ENCODE measurements around the gene PRRG1. TPM values are rescaled to one million over a fixed set of nuclear protein-coding genes. Genes with fewer than 3 reads are reported as not detected.
A peak's percentile ranks its signal among the peaks of the same experiment; 100 is the strongest.
"Not testable (repeated sequence)": the region's sequence is repeated elsewhere in the genome, so short reads cannot be mapped to it uniquely, and the experiment has no call there.

PRRG1 gene
- not detected in 2 replicates for total RNA-seq (2014; rRNA removed; shearing (Covaris generic))
- not detected in 2 replicates for total RNA-seq (2022)
- Bru-seq, nascent RNA: percentile 22 among the genes with signal in this experiment
- BruChase-seq, experiment 1, labeled RNA remaining after a 6-hour chase: percentile 9 among the genes with signal in this experiment
- percentile 31 among the genes with signal in this experiment for BruChase-seq, experiment 2, labeled RNA remaining after a 2-hour chase
- long read RNA-seq: 0 reads

DNA sequence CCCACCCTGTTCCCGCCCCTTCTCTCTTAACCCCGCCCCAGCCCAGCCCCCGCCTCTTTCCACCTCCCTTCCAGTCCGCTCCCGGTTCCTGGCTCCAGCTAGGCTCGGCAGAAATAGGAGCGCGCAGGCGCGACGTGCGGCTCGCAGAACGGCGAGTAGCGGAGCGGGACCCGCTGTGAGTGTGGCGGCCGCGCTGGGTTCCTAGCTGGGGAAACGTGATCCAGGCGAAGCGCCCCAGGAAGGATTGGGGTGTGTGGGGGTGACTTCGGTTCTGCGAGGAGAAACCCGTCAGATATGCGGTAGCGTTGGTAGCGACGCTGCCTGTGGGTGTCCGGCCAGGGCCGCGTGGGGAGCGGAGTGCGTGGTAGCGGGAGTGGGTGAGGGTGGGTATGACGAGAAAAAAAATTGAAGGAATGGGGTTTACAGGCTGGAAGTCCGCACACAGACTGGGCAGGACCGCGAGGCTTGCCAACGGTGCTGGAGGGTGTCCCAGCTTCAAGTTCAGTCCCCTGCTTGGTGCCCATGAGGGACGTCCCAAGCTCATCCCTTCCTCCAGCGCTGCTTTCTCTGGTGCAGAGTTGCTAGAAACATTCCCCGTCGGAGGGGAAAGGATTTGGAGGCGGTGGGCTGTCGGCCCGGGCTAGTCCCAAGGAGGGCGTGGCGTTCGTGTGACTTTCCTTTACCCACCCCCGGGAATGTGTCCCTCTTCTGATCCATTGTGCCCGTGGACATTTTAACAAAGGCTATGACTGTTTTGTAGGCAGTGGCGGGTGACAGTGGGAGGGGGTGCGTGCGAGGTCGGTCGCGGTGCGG lies at the start of gene PRRG1:
Gene PRRG1 (plus strand): TSS at position 144 of the 813 bp plus-strand sequence. CDS start 56,886 bp downstream, outside the sequence.
- no TSS peak for BruUV-seq (replicated peaks)
- H2AFZ ChIP-seq (ENCODE audit: low read length): no peak within 1 kb of the TSS

DNA sequence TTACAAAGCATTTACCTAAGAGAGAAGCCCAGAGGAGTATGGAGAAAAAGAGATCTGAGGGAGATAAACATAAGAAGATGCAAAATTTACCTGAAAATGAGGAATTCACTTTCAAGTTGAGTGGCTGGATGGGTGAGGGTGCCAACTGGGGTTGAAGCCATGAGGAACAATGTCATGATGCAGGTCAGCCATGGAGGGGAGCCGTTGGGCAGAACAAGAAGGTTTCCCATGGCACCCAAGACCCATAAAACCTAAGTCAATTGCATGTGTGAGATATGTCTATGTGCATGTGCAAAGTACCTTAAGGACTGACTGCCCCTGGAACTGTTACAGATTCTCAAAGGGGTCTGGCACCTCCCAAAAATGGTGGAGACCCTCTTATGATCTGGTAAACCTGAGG lies 46.6 kb upstream of the PRRG1 start:
- no peaks in the 10 kb centered on the region for H3K79me2 ChIP-seq (ENCODE audit: insufficient read depth, low read depth, low read length)
- H3K9me2 ChIP-seq (ENCODE audit: insufficient read depth, low read length): no peaks in the 10 kb centered on the region
- TF ChIP-seq EZH2phosphoT487 (IDR thresholded peaks at IDR 0.05; ENCODE audit: borderline replicate concordance, low read depth, low read length): no peak
- TF ChIP-seq, protein P1, sequence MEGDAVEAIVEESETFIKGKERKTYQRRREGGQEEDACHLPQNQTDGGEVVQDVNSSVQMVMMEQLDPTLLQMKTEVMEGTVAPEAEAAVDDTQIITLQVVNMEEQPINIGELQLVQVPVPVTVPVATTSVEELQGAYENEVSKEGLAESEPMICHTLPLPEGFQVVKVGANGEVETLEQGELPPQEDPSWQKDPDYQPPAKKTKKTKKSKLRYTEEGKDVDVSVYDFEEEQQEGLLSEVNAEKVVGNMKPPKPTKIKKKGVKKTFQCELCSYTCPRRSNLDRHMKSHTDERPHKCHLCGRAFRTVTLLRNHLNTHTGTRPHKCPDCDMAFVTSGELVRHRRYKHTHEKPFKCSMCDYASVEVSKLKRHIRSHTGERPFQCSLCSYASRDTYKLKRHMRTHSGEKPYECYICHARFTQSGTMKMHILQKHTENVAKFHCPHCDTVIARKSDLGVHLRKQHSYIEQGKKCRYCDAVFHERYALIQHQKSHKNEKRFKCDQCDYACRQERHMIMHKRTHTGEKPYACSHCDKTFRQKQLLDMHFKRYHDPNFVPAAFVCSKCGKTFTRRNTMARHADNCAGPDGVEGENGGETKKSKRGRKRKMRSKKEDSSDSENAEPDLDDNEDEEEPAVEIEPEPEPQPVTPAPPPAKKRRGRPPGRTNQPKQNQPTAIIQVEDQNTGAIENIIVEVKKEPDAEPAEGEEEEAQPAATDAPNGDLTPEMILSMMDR (conservative IDR thresholded peaks at IDR 0.05; ENCODE audit: low read length): no peak
- POLR2A ChIA-PET: no interaction called here
- no peaks in the 10 kb centered on the region for H3K9me3 ChIP-seq (ENCODE audit: low read length)
- no peak for DNase-seq (ENCODE audit: low spot score)
- CTCF ChIA-PET (ENCODE audit: unreplicated experiment): no interaction called here
- no peak overlapping the region for H3K4me2 ChIP-seq (ENCODE audit: low read length)
- H3K27ac ChIP-seq (ENCODE audit: low read depth, low read length, poor library complexity, severe bottlenecking): no peak overlapping the region
- no peak overlapping the region for H2AFZ ChIP-seq (ENCODE audit: low read length)
- H3K36me3 ChIP-seq (ENCODE audit: insufficient read depth, low read length): no peaks in the 10 kb centered on the region
- intact Hi-C loops (cut with micrococcal nuclease; ENCODE audit: unreplicated experiment): no loop called here
- no TSS peak for BruUV-seq (replicated peaks)
- H3K4me3 ChIP-seq (ENCODE audit: low read depth, low read length, poor library complexity, severe bottlenecking): no peak overlapping the region
- H3K4me1 ChIP-seq (ENCODE audit: insufficient read depth, low read length, poor library complexity, severe bottlenecking): no peaks in the 10 kb centered on the region
- no peaks in the 10 kb centered on the region for H4K20me1 ChIP-seq (ENCODE audit: insufficient read depth, low read length)

More for the DNA sequence above, at the start of gene PRRG1:
- Histone ChIP-seq H3K27ac (ENCODE audit: low read depth, low read length, poor library complexity, severe bottlenecking) (no peak within 1 kb of the TSS), H3K4me1 (ENCODE audit: insufficient read depth, low read length, poor library complexity, severe bottlenecking) (no peaks in the 10 kb centered on the region), H3K4me2 (ENCODE audit: low read length) (no peak within 1 kb of the TSS), H3K36me3 (ENCODE audit: insufficient read depth, low read length) (no peaks in the 10 kb centered on the region), H3K4me3 (ENCODE audit: low read depth, low read length, poor library complexity, severe bottlenecking) (no peak within 1 kb of the TSS), H3K9me3 (ENCODE audit: low read length) (no peaks in the 10 kb centered on the region), H3K9me2 (ENCODE audit: insufficient read depth, low read length) (no peaks in the 10 kb centered on the region), H4K20me1 (ENCODE audit: insufficient read depth, low read length) (no peaks in the 10 kb centered on the region), H3K79me2 (ENCODE audit: insufficient read depth, low read depth, low read length) (no peaks in the 10 kb centered on the region)
- ChIA-PET CTCF (ENCODE audit: unreplicated experiment) (no interaction called here), POLR2A (no interaction called here)
- no peak for TF ChIP-seq EZH2phosphoT487 (IDR thresholded peaks at IDR 0.05; ENCODE audit: borderline replicate concordance, low read depth, low read length)
- TF ChIP-seq, protein P1 (conservative IDR thresholded peaks at IDR 0.05; ENCODE audit: low read length): no peak
- intact Hi-C loops (cut with micrococcal nuclease; ENCODE audit: unreplicated experiment): no loop called here
- no peak for DNase-seq (ENCODE audit: low spot score)

DNA sequence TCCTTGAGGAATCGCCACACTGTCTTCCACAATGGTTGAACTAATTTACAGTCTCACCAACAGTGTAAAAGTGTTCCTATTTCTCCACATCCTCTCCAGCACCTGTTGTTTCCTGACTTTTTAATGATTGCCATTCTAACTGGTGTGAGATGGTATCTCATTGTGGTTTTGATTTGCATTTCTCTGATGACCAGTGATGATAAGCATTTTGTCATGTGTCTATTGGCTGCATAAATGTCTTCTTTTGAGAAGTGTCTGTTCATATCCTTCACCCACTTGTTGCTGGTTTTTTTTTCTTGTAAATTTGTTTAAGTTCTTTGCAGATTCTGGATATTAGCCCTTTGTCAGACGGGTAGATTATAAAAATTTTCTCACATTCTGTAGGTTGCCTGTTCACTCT lies 43.9 kb upstream of the PRRG1 start:
- intact Hi-C loops (cut with micrococcal nuclease; ENCODE audit: unreplicated experiment); H4K20me1 ChIP-seq (ENCODE audit: insufficient read depth, low read length); H3K27ac ChIP-seq (ENCODE audit: low read depth, low read length, poor library complexity, severe bottlenecking); H3K9me2 ChIP-seq (ENCODE audit: insufficient read depth, low read length); H2AFZ ChIP-seq (ENCODE audit: low read length); BruUV-seq (replicated peaks); H3K4me1 ChIP-seq (ENCODE audit: insufficient read depth, low read length, poor library complexity, severe bottlenecking); H3K4me3 ChIP-seq (ENCODE audit: low read depth, low read length, poor library complexity, severe bottlenecking); DNase-seq (ENCODE audit: low spot score); H3K4me2 ChIP-seq (ENCODE audit: low read length); CTCF ChIA-PET (ENCODE audit: unreplicated experiment); POLR2A ChIA-PET; H3K9me3 ChIP-seq (ENCODE audit: low read length); H3K79me2 ChIP-seq (ENCODE audit: insufficient read depth, low read depth, low read length); H3K36me3 ChIP-seq (ENCODE audit: insufficient read depth, low read length): not testable (repeated sequence)
